Upper lobe of right lung (tissue), 1 donor: Measurements from ENCODE around the gene CRKL. TPM values are rescaled to one million over a fixed set of nuclear protein-coding genes. Genes with fewer than 3 reads are reported as not detected.

Experiments
- ATAC-seq: fragments of 200-7000 bp; cut with Tn5 transposase; one replicate; pipeline ENCODE4 v1.9.1; 2020; ENCODE audit warnings: mild to moderate bottlenecking, moderate library complexity
- DNase-seq: peaks from one replicate; pipeline ENCODE4 v3.0.0-alpha.2; 2020
- H3K27ac ChIP-seq: fragments of 200-600 bp; one replicate; pipeline ENCODE4 v1.8.0; 2022
- H3K27me3 ChIP-seq: fragments of 200-600 bp; one replicate; pipeline ENCODE4 v1.8.0; 2022; ENCODE audit warnings: mild to moderate bottlenecking
- H3K36me3 ChIP-seq: fragments of 200-600 bp; one replicate; pipeline ENCODE4 v1.8.0; 2022
- H3K4me1 ChIP-seq: fragments of 200-600 bp; one replicate; pipeline ENCODE4 v1.8.0; 2022
- H3K4me3 ChIP-seq: fragments of 200-600 bp; one replicate; pipeline ENCODE4 v1.8.0; 2022; ENCODE audit warnings: mild to moderate bottlenecking
- H3K9me3 ChIP-seq: fragments of 200-600 bp; one replicate; pipeline ENCODE4 v1.8.0; 2022
- intact Hi-C: fragments of 100-400 bp; cut with DNase I; formaldehyde crosslinking; loops from one replicate; pipeline ENCODE4 v1.11.0; 2022
- total RNA-seq: library from RNA; stranded (reverse); fragmentation: NEBNext Ultra II Directional; extraction: Animal tissue kit (Norgen Biotek cat#: 25700); gene quantifications from one replicate; pipeline ENCODE4 v1.2.1, GENCODE V29; 2021
- TF ChIP-seq, protein P1 (sequence below): fragments of 200-600 bp; IDR thresholded peaks from one replicate; pipeline ENCODE4 v1.8.0; 2022; ENCODE audit warnings: antibody characterized with exemption
- donor health status: DM: no; HTN: yes; CAD: no; lungs with severe emphysema.

Gene CRKL
- total RNA-seq, 1 donor from 2014 or later, result 60.8 TPM

DNA sequence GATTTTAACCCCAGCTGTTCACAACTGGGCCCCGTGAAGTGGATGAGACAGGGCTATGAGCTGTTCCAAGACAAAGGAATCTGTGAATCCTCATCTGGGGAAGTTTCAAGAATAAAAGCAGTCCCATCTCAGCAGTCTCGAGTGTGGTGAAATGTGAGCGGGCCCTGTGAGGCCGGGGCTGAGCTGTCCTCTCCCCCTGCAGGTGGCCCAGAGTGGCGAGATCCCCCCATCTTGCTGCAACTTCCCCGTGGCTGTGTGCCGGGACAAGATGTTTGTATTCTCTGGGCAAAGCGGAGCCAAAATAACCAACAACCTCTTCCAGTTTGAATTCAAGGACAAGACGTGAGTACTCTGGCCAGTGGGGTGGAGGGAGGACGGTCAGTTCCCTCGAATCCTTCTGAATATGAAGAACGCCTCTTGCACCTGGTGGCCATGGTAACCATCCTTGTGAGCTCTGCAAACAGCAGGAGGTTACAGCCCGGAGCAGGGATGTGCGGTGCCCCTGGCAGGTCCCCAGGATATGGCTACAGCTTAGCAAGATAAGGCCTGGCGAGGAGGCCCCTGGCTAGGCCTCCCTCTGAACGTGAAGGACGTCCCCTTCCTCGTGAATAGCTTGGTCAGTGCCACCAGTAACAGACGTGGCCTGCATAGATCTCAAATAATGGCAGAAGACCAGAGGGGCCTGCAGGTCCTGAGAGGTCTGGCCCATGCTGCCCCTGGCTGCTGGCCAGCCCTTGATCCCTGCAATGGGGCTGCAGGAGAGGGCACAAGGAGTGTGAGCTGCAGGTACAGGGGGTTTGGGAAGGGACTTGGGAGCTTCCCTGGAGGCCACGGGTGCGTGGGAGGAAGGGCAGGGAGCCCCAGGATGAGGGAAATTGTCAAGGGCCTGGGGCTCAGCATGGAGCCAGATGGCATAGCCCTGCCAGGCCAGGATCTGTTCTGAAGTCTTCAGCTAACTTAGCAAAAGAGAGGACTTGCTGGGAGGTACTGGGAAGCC is 73.3 kb downstream of the CRKL start:
- Histone ChIP-seq H3K27ac (no peak overlapping the region), H3K4me3 (no peak overlapping the region), H3K36me3 (peaks cover 44% of the 10 kb centered on the region), H3K9me3 (no peaks in the 10 kb centered on the region), H3K27me3 (no peaks in the 10 kb centered on the region), H3K4me1 (no peaks in the 10 kb centered on the region)
- TF ChIP-seq, protein P1, sequence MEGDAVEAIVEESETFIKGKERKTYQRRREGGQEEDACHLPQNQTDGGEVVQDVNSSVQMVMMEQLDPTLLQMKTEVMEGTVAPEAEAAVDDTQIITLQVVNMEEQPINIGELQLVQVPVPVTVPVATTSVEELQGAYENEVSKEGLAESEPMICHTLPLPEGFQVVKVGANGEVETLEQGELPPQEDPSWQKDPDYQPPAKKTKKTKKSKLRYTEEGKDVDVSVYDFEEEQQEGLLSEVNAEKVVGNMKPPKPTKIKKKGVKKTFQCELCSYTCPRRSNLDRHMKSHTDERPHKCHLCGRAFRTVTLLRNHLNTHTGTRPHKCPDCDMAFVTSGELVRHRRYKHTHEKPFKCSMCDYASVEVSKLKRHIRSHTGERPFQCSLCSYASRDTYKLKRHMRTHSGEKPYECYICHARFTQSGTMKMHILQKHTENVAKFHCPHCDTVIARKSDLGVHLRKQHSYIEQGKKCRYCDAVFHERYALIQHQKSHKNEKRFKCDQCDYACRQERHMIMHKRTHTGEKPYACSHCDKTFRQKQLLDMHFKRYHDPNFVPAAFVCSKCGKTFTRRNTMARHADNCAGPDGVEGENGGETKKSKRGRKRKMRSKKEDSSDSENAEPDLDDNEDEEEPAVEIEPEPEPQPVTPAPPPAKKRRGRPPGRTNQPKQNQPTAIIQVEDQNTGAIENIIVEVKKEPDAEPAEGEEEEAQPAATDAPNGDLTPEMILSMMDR, result no peak
- DNase-seq (no peak), ATAC-seq (no peak)
- intact Hi-C loops, result no loop called here

DNA sequence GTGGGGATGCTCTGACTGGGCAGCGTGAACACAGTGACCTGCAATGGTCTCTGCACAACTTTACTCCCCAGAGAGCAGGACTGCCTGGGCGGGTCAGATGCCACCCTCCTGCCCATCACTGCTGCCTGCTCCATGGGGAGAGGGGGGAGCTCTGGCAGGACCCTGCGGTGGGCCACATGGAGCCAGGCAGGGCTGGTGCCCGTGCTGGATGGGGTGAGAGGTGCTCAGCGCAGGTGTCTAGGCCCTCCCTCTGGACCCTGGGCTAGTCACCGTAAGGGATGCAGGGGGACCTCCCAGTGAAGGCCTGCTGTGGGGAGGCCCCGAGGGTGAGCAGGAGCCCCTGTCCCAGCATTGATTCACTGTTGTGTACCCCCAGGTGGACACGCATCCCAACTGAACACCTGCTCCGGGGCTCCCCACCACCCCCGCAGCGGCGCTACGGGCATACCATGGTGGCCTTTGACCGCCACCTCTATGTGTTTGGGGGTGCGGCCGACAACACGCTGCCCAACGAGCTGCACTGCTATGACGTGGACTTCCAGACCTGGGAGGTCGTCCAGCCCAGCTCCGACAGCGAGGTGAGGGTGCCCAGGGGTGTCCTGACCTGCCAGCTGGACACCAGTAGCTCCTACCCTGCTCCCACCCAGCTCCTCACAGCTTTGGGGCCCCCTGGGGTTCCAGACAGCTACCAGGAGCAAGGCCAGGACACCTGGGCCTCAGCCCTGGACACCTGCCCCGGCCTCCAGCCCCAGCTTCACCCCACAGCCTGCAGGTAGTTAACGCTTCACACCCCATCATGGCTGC is 74.2 kb downstream of the CRKL start:
- TF ChIP-seq, protein P1, result no peak
- no peak overlapping the region for H3K4me3 ChIP-seq
- DNase-seq (no peak), ATAC-seq (no peak)
- H3K9me3 ChIP-seq, result no peaks in the 10 kb centered on the region
- H3K4me1 ChIP-seq, result no peaks in the 10 kb centered on the region
- H3K36me3 ChIP-seq, result peaks cover 46% of the 10 kb centered on the region
- intact Hi-C loops, result no loop called here
- H3K27ac ChIP-seq, result no peak overlapping the region
- no peaks in the 10 kb centered on the region for H3K27me3 ChIP-seq

DNA sequence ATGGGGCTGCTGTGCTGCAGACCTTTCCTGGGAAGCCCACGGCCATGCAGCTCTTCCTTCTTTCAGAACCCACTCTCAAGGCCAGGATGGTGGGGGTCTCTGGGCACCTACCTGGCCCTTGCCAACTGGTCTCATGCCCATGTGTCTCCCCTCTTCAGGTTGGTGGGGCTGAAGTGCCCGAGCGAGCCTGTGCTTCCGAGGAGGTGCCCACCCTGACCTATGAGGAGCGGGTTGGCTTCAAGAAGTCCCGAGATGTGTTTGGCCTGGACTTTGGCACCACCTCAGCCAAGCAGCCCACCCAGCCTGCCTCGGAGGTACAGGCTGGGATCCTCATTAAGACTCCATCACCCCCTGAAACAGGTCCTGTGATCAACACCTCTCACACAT is 74.8 kb downstream of the CRKL start:
- intact Hi-C loops, result no loop called here
- TF ChIP-seq, protein P1, result no peak

DNA sequence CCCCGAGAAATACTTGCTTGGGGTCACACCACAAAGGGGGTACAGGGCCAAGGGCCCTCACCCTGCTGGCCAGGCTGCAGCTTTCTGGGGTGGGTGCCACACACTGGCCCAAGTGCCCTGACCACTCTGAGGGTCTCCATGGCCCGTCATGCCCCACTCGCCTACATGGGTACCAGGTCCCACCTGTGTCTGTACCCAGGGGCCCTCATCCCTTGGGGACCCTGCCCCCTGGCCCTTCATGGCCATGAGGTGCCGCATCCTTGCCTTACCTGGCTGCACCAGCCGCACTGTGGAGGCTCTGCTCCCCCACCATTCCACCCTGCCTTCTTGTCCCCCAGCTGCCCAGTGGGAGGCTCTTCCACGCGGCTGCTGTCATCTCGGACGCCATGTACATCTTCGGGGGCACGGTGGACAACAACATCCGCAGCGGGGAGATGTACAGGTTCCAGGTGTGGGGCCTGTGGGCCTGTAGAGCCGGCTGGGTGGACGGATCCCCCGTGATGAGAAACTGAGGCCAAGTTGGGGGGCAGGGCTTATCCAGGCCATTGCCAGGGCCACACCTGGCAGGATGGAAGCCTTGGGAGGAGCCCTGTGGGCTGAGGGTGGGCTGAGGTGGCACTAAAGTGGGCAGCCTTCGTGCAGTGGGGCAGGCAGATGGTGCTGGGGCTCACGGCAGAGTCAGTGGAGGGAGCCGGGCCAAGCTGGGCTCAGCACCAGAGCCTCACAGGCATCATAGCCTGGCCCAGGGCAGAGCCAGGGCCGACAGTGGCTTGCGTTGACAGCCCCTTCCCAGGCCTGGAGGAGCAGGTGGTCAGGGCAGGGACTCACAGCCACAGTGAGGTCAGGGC is 75.5 kb downstream of the CRKL start:
- ATAC-seq, result no peak
- Histone ChIP-seq H3K4me1 (no peaks in the 10 kb centered on the region), H3K4me3 (no peak overlapping the region), H3K9me3 (no peaks in the 10 kb centered on the region), H3K27ac (no peak overlapping the region), H3K27me3 (no peaks in the 10 kb centered on the region), H3K36me3 (peaks cover 54% of the 10 kb centered on the region)
- no peak for DNase-seq
- intact Hi-C loops, result no loop called here
- TF ChIP-seq, protein P1, result no peak

More for the DNA sequence above, 74.8 kb downstream of the CRKL start:
- ATAC-seq (no peak), DNase-seq (no peak)
- Histone ChIP-seq H3K27me3 (no peaks in the 10 kb centered on the region), H3K4me3 (no peak overlapping the region), H3K9me3 (no peaks in the 10 kb centered on the region), H3K36me3 (peaks cover 51% of the 10 kb centered on the region), H3K27ac (no peak overlapping the region), H3K4me1 (no peaks in the 10 kb centered on the region)
